A673 (cell line): ENCODE measurements around the gene EGFR. TPM values are rescaled to one million over a fixed set of nuclear protein-coding genes. Genes with fewer than 3 reads are reported as not detected.

ENCODE experiments used
- BruUV-seq: library from RNA; stranded (reverse); fragments of 400-500 nt; replicated peaks from 2 replicates; lab custom pipeline; 2021; lab: Mats Ljungman, UMichigan
- CTCF ChIA-PET: fragments of 300-600 bp; sonication (Branson Sonifier 250); formaldehyde crosslinking; loops from one replicate; lab custom pipeline; 2022; ENCODE audit warnings: antibody characterized with exemption; lab: Charles Lee
- POLR2A ChIA-PET: fragments of 300-600 bp; sonication (Branson Sonifier 250); formaldehyde crosslinking; loops from one replicate; lab custom pipeline; 2022; ENCODE audit warnings: antibody characterized with exemption; ENCODE audit not compliant: low non-redundant PET; lab: Charles Lee
- DNase-seq: peaks from one replicate; pipeline ENCODE4 v3.0.0-alpha.2; 2015; ENCODE audit warnings: low spot score
- H3K27ac ChIP-seq: fragments of 200-600 bp; sonication (generic); 2 replicates; pipeline ENCODE4 v1.5.1; 2016; ENCODE audit warnings: mixed run types, low read depth, mild to moderate bottlenecking, mixed read lengths, antibody characterized with exemption, low read length; ENCODE audit not compliant: poor library complexity, severe bottlenecking
- H3K27me3 ChIP-seq: fragments of 200-600 bp; sonication (generic); replicated peaks from 2 replicates; pipeline ENCODE4 v1.6.1; 2017; ENCODE audit warnings: mixed run types, low read depth, mild to moderate bottlenecking, mixed read lengths, antibody characterized with exemption, low read length; ENCODE audit not compliant: insufficient read depth, poor library complexity
- H3K36me3 ChIP-seq: fragments of 200-600 bp; sonication (generic); 2 replicates; pipeline ENCODE4 v1.6.1; 2016; ENCODE audit warnings: mixed run types, mild to moderate bottlenecking, mixed read lengths, antibody characterized with exemption, low read length; ENCODE audit not compliant: insufficient read depth, poor library complexity, severe bottlenecking
- H3K4me1 ChIP-seq: fragments of 200-600 bp; sonication (generic); 2 replicates; pipeline ENCODE4 v1.6.1; 2017; ENCODE audit warnings: mixed run types, mild to moderate bottlenecking, mixed read lengths, antibody characterized with exemption, low read length; ENCODE audit not compliant: insufficient read depth, poor library complexity, severe bottlenecking
- H3K4me3 ChIP-seq: fragments of 200-600 bp; sonication (generic); 2 replicates; pipeline ENCODE4 v1.5.1; 2016; ENCODE audit warnings: low read depth, mixed run types, mild to moderate bottlenecking, mixed read lengths, low read length; ENCODE audit not compliant: poor library complexity, severe bottlenecking
- H3K9me3 ChIP-seq: fragments of 200-600 bp; sonication (generic); 2 replicates; pipeline ENCODE4 v1.6.1; 2016; ENCODE audit warnings: mixed run types, low read depth, mild to moderate bottlenecking, mixed read lengths, antibody characterized with exemption, low read length; ENCODE audit not compliant: poor library complexity, severe bottlenecking
- CTCF ChIP-seq: fragments of 300-800, 200-600 bp; sonication (generic); conservative IDR thresholded peaks from 2 replicates; pipeline ENCODE4 v1.5.1; 2017; ENCODE audit warnings: low read depth, mild to moderate bottlenecking, antibody characterized with exemption, low read length, moderate library complexity, mixed read lengths
- EZH2 ChIP-seq: fragments of 200-600 bp; sonication (generic); IDR thresholded peaks from 2 replicates; pipeline ENCODE4 v1.6.1; 2017; ENCODE audit warnings: borderline replicate concordance, low read depth, mild to moderate bottlenecking, mixed read lengths, antibody characterized with exemption, low read length; ENCODE audit not compliant: poor library complexity, severe bottlenecking
- intact Hi-C: fragments of 100-400 bp; cut with micrococcal nuclease; formaldehyde crosslinking; loops from one replicate; pipeline ENCODE4 v1.10.0; 2022; ENCODE audit not compliant: unreplicated experiment
- total RNA-seq: library from RNA; stranded (reverse); gene quantifications from 2 replicates; pipeline ENCODE4 v1.2.3, GENCODE V29; 2021

EGFR gene
- total RNA-seq, 1 experiment from 2014 or later: 0.84 TPM

- H3K27me3 ChIP-seq: no peaks in the 10 kb centered on the region
- CTCF ChIA-PET: no interaction called here
- no peaks in the 10 kb centered on the region for H3K4me1 ChIP-seq
- POLR2A ChIA-PET: no interaction called here
- no TSS peak for BruUV-seq
- no peak overlapping the region for H3K4me3 ChIP-seq
- intact Hi-C loops: no loop called here
- no peaks in the 10 kb centered on the region for H3K36me3 ChIP-seq
- no peak overlapping the region for H3K27ac ChIP-seq
- H3K9me3 ChIP-seq: no peaks in the 10 kb centered on the region
- DNase-seq: no peak
- TF ChIP-seq EZH2 (no peak), CTCF (no peak)
These were observed 204.2 kb downstream of the EGFR start for GRCh38 chr7:55223023-55223422.

GRCh38 chr7:55224111-55224510 is 205.3 kb downstream of the EGFR start:
- POLR2A ChIA-PET: no interaction called here
- Histone ChIP-seq H3K4me3 (no peak overlapping the region), H3K4me1 (no peaks in the 10 kb centered on the region), H3K36me3 (no peaks in the 10 kb centered on the region), H3K27ac (no peak overlapping the region), H3K9me3 (no peaks in the 10 kb centered on the region), H3K27me3 (no peaks in the 10 kb centered on the region)
- CTCF ChIA-PET: no interaction called here
- TF ChIP-seq EZH2: no peak
- no peak for TF ChIP-seq CTCF
- BruUV-seq: no TSS peak
- no peak for DNase-seq
- intact Hi-C loops: no loop called here

- Histone ChIP-seq H3K36me3 (no peaks in the 10 kb centered on the region), H3K27ac (no peak overlapping the region), H3K4me3 (no peak overlapping the region), H3K4me1 (no peaks in the 10 kb centered on the region), H3K9me3 (no peaks in the 10 kb centered on the region), H3K27me3 (no peaks in the 10 kb centered on the region)
- CTCF ChIA-PET: no interaction called here
- POLR2A ChIA-PET: no interaction called here
- BruUV-seq: no TSS peak
- no peak for DNase-seq
- no peak for TF ChIP-seq EZH2
- no peak for TF ChIP-seq CTCF
- intact Hi-C loops: no loop called here
These were observed 206.0 kb downstream of the EGFR start for GRCh38 chr7:55224810-55225209.
